HK-2 (cell line): ENCODE results near the gene HDAC10.

Source experiments
- DNase-seq: peaks from one replicate; pipeline ENCODE4 v3.0.0-alpha.2; 2018; ENCODE audit not compliant: unreplicated experiment

HDAC10 gene, protein sequence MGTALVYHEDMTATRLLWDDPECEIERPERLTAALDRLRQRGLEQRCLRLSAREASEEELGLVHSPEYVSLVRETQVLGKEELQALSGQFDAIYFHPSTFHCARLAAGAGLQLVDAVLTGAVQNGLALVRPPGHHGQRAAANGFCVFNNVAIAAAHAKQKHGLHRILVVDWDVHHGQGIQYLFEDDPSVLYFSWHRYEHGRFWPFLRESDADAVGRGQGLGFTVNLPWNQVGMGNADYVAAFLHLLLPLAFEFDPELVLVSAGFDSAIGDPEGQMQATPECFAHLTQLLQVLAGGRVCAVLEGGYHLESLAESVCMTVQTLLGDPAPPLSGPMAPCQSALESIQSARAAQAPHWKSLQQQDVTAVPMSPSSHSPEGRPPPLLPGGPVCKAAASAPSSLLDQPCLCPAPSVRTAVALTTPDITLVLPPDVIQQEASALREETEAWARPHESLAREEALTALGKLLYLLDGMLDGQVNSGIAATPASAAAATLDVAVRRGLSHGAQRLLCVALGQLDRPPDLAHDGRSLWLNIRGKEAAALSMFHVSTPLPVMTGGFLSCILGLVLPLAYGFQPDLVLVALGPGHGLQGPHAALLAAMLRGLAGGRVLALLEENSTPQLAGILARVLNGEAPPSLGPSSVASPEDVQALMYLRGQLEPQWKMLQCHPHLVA

DNA sequence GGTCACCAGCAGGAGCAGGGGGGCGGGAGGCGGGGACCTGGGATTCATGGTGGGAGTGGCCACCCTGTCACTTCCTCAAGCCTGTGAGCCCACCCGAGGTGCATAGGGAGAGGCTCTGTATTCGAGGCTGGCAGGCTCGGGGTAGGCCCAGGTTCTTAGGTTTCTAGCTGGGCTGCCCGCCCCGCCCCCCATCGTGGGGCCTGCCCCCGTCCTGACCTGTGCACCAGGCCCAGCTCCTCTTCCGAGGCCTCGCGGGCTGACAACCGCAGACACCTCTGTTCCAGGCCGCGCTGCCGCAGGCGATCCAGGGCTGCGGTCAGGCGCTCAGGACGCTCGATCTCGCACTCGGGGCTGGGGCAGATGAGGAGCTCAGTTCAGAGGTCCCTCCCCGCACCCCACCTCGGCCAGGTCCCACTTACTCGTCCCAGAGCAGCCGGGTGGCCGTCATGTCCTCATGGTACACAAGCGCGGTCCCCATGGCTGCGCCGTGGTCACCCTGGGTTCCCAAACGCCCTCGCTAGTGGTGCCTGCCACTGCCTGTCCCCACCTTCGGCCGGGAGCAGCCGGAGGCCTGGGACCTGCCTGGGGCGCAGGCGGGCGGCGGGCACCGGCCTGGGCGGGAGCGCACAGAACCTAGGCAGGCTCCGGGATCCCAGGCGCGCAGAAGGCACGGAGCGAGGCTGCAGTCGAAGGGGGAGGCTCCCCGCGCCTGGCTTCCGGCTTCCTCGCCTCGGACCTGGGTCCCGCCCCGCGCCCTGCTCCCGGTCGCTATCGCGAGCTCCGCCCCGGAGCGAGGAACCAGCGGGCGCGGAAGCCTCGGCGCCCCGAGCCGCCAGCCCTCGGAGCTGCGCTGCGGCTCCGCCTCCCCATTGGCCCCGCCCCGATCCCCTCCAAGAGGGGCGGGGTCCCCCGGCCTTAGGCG, at the start of gene HDAC10:
Gene HDAC10 (minus strand): TSS at position 711 of the 922 bp plus-strand sequence. CDS start 233 bp downstream, at position 478.
- peak; percentile 78 for DNase-seq

DNA sequence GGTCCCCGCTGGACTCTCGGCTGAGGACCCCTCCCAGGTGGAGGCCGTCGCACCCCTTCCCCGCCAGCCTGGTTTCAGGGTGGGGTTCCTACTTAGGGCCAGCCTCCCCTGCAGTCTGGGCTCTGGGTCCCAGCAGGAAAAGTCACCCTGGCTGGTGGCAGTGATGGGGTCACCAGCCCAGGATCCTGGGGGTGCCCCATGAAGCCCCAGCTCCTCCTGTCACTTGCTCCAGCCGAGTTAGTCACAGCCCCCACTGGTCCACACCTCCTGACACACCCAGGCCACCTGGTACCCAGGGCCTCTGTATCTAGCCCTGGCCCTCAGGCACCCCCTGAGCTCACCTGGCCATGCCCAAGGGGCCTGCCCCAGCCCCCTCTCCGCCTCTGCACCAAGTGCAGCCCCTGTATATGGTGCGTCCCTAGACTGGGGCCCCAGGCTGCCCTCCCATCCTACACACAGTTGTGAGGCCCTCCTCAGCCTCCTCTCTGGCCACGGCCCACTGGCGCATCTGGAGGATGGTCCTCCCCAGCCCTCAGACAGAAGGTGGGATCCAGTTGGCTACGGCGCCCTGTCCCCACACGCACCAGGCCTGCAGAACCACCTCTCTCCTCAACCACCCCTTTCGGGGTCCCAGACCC, 49.7 kb upstream of the HDAC10 start:
- DNase-seq: no peak

DNA sequence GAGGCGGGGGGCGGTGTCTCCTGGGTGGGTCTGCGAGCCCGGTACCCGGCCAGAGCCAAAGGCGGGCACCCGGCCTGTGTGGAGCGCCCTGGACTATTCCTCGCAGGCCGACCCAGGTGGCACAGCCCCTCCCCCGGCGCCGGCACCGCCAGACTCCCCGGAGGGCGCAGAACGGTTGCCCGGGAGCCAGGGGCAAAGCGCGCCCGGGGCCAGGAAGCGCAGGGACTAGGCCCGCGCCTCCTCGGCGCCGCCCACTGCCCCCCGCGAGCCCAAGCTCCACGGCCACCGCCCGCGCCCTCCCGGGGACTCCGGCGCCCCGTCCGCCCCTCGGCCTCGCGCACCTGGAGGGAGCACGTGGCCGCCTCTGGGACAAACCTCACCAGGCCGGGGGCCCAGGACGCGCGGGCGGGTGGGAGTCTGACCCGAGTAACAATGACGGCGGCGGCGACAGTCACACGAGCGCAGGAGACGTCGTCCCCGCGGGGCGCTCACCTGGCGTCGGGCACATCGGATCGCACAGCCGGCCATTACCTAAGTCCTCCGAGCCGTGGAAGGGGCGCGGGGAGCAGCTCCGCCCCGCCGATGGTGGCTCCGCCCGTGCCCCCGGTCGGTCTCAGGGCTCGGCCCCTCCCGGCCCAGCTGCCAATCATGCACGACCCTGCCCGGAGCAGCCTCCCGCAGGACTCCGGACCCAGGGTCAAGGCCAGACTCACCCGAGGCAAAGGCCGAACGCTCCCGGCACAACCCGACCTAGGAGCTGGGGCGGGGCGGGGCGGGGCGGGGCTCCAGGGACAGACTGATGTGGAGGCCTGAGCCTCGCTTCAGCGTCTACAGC, 48.9 kb upstream of the HDAC10 start:
- DNase-seq: no peak

DNA sequence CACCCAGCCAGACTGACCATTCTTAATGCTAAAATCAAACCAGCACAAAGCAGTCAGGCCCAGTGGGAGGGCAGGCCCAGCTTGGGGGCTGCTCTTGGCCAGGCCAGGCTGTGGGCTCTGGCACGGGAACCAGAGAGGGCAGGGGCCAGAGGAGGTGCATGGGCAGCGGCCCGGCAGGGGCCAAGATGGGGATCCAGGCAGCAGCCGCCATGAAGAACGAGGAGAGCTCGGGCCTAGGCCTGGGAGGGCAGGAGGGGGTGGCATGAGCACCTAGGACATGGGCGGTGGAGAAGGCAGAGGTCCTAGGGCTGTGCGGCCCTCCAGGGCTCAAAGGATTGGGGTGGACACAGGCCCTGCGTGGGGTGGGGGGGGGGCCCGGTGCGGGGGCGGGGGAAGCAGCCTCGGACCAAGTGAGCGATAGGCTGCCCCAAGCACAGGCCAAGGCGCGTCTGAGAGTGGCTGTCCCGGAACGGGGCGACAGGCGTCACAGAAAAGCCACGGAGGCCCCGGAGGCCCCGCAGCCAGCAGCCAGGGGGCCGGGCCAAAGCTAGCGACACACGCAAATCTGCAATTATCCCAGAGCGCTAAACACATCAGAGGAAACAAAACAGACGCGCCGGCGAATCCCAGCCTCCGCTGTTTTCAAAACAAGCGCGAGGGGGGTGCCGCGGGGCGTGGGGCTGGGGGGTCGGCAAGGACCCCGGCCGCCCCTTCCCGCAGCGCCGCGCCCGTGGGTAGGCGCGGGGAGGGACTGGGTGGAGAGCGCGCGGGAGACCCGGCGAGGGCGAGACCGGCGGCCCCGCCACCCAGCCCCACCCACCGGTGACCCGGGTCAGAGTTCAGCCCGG, 48.1 kb upstream of the HDAC10 start:
- DNase-seq: no peak

DNA sequence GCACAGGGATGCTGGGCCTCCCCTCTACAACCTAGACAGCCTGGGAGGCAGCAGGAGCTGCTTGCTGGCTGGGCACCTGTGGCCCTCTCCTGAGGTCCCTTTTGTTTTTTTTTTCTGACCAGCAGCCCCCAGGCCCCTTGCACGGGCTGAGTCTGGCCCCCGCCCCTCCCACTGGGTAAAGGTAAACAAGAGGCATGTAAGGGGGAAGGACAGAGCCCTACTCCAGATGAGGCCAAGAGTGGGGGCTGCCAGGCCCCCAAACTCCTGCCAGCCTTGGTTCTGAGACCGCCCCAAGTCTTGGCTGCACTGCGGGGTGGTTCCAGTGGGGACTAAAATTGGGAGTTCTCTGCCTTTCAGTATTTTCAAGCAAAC, 47.2 kb upstream of the HDAC10 start:
- no peak for DNase-seq

DNA sequence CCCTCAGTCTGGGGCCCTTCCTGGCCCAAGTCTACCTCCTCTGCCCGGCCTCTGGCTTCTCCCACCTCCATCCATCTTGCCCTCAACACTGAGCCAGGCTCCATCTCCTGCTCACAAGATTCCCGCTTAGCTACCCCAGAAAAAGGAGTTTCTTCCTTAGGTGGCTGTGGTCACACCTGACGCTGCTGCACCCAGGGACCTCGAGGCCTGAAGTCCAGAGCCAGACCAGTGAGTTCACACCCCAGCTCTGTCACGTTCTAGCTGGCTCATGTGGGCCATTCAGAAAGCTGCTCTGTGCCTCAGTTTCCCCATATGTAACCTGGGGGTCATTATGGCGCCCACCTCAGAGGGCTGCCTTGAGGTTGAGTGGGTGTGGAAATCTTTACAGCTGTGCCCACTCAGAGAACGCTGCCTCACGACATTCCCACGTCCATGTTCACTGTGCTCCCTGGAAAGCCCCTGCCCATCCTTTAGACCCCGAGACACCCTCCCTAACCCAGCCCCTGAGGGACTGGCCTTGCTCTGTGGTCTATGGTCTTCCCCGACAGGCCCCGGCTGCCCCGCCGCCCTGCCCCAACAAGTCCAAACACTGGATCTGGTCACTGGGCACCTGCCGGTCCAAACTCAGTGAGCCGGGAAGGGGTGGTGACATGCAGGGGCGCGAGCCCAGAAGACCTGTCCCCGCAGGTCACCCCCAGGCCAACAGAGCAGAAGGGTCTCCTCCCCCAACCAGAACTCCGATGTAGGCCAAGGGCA, 46.6 kb upstream of the HDAC10 start:
- DNase-seq: no peak

DNA sequence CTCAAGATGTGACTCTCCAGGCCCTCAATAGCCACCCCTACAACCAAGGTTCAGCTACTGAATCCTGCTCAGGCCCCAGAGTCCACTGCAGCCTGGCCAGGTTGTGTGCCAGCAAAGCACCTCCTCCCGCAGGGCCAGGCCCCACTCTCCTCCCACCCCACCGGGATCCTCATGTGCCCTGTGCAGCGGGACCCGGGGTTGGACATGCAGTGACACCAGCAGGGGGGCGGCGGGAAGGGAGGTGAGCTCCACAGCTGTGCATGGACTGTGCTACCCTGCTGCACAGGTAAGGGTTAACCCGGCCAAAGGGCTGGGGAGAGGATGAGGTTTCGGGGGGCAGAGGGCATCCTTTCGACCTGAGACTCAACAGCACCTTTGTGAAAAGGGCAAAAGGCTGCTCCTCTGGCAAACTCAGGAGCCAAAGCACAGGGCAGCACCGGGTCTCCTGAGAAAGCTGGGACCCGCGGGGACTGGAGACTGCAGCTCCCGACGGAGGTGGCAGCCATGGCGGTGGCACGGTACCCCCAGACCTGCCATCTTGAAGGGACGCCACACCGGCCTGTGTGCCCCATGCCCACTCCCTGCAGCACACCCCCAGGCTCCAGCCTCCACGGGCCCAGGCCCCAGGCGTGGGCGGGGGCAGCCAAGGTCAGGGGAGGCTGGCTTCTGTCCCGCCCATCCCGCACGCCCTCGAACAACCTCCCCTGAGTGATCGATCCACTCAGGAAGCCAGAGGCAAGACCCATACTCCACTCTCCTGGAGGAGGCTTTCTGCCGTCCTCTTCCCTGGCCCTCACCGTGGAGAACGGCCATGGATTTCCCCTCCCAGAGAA, 45.8 kb upstream of the HDAC10 start:
- no peak for DNase-seq

DNA sequence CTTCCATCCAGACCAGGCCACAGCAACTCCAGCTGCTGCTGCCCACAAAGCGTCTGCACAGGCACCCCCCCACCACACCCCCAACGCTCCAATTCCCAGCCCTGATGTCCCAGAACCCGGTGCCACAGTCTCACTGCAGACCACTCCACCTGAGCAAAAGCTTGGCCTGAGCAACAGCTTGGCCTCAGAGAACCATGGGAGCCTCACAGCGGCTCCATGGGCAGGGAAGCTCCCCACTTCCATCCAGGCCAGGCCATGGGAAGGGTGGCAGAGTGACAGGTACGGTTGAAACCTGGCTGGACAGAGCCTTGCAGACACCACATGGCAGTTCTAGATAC, 43.2 kb upstream of the HDAC10 start:
- DNase-seq: no peak

DNA sequence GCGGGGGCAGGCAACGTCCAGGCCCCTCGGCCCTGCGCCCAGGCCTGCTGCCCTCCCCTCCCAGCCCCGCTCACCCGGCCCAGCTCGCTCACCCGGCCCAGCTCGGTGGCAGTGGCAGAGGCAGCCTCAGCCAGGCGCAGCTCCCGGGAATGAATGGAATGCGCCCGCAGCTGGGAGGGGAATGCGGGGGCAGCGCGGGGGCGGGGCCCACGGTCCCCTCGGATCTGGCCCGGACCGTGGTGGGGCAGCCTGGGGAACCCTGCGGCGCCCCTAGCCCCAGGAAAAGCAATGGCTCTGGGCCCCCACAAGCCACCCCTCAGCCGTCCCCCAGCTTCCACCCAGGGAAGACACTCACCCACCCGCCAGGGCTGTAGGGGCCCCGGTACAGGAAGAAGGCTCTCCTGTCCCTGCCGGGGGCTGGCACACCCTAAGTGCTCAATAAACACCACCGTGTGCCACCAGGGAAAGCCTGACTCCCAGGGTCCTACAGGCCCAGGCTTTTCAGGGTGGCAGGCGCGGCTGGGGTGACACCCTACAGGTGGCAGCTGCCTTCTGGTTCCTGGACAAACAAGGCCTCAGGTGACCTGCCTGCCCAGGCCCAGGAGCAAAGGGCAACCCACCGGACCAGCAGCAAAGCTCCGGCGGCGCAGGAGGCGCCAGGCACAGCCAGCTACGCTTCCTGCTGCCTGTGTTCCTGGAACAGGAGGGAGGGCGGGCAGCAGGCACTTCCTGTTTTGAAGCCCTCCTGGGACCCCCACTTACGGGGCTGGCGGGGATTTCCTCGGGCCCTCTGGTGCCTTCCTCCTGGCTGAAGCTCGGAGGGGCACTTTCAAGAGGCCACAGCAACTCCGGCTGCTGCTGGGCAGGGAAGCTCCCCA, 42.6 kb upstream of the HDAC10 start:
- peak; percentile 84 for DNase-seq

DNA sequence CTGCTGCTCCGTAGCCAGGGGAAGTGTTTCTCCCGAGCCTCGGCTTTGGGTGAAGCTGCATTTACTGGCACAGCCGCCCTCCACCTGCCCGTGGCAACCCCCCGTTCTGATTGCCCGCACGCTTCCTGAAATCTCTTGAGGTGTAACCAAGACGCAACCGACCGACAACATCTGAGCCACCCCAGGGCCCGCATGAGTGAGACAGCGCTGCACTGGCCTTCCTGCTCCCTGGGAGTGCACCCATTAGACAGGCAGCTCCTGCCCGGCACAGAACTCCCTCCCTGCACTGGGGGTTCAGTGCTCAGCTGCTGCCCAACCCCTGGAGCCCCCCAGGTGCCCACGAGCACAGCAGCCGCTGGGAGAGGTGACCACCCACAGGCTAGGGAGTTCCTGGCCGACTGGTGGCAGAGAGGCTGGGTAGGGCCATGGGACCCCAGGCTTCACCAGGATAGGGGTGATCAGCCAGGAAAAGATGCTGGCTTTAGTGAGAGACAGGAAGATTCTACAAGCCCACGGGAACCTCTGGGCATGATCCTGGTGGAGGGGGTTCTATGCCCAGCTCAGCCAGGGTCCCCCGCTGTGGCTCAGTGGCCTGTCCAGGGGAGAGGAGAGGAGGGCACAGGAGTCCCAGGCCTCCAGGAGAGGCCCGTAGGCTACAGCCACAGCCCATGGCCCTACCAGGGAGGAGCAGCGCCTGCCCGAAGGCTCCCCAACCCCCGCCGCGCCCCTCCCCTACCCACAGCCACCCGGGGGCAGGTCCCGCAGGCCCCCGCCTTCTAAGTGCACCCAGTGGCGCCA, 41.8 kb upstream of the HDAC10 start:
- peak; percentile 67 for DNase-seq

DNA sequence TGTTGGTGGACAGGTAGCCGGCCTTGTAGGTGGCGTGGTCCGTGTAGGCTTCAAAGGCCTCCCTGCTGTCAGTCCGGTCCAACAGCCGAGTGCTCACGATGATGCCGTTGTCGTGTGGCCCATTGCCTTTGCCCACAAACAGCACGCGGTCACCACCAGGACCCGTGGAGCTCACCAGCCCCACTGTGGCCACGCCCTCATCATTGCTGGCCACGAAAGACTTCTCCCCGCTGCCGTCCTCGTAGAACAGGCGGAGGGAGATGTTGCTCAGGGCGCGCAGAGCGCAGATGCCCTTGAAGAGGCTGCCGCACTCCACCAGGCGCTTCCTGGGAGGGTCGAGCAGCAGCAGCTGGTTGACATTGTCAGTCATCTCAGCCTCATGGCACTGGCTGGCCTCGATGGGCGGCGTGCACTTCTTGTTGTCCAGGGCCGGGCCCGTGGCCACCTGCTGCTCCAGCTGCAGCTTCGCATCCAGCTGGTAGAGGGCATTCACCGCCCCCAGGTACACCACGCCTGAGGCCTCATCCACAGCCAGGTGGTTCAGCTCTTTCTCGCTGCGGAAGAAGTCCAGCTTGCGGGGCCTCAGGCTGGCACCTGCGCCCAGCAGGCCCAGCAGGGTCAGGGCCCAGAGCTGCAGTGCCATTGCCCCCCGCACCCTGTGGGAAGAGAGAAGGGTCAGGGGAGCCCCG, 39.0 kb upstream of the HDAC10 start:
- DNase-seq: no peak

DNA sequence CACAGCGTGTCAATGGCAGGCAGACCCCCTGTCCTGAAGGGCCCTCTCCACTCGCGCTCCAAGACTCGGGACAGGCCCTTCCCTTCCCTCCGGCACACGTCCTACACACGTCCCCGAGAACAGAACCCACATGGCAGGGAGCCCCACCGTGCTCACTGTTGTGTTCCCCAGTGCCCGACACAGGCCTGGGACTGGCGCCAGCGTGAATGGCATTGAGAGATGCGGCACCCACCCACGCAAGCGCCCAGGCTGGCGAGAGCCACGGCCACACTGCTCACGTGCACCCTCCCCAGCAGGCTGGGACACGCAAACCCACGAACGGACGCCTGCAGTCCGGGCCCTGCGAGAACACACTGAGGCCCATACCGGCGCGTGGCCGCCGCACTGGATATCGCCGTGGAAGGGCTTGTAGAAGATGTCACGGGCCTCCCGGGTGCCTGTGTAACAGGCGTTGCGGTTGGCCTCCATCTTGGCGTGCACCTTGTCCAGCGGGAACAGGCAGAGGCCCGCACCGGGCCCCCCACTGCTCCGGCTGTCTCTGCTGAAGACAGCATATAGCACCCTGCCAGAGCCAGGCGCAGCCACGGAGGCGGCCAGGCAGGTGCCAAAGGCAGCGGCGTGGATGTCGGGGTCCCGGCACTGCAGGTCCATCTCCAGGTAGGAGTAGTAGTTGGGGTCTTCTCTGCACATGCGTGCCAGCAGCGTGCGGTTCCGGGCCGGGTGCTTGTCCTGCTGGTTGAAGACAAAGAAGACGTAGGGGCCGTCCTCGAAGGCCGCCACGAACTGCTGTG, 38.3 kb upstream of the HDAC10 start:
- no peak for DNase-seq

DNA sequence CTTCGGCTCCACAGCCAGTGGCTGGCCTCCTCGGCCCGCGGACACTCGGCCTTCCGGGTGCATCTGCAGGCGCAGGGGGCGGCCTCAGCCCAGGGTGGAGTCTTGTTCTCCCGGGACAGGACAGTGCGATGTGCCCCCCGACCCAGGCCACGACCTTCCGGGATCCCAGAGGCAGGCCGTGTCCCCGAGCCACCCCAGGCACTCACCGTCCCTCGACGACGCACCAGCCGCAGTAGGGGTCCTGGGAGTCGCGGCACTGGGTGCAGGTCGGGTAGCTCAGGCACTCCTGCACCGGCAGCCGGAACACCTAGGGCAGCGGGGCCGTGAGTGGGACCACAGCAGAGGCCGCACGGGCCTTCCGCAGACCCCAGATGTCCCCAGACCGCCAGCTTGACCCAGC, 36.7 kb upstream of the HDAC10 start:
- DNase-seq: no peak

DNA sequence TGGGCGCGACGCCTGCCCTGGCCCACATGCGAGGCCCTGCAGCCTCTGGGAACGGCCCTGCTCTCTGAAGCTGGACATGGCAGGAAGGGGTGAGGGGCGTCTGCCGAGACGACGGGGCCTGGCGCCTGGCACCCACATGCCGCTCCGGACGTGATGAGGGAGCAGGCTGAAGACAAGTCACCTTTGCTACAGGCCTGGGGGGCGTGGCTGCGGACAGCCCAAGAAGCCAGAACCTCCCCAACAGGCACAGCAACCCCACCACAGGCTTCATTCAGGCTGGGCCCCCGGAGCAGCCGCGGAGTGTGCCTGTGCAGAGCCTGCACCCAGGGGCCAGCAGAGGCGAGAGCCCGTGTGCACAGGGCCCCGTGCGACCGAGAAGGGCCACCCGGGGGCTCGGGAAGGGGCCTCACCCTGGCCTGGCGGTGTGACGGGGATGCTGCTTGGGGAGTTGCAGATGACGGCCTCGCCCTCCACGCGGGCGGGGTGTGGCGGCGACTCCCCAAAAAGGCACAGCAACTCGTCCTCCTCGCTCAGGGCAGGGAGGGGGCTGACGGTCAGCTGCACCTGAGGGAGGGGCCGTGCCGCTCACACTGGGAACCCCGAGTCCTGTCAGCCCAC, 35.7 kb upstream of the HDAC10 start:
- no peak for DNase-seq

DNA sequence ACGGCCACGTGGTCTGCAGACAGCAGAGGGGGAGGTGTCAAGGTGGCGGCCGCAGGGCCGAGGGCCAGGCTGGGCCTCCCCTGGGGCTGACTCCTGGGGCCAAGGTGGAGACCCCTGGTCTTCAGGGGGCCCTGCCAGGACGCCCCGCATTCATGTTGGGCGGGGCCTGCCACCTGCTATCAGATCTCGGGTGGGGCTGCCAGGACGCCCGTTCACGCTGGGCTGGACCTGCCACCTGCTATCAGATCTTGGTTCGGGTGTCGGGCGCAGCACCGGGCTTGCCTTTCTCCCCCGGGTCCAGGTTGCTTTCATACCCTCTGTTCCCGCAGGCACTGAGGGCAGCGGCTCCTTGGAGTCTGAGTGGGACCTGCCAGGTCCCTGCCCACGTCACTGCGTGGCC, 35.2 kb upstream of the HDAC10 start:
- DNase-seq: no peak
